H9 (cell line): ENCODE results near the gene GP1BA. TPM values are rescaled to one million over a fixed set of nuclear protein-coding genes. Genes with fewer than 3 reads are reported as not detected.
A peak's percentile ranks its signal among the peaks of the same experiment; 100 is the strongest.

Experiments used
- DNase-seq: peaks from one replicate; pipeline ENCODE4 v3.0.0-alpha.2; 2017
- H2AFZ ChIP-seq: one replicate; pipeline ENCODE4 v1.6.1; 2013; ENCODE audit warnings: mild to moderate bottlenecking, low read length, control low read depth, moderate library complexity
- H2AK5ac ChIP-seq: 2 replicates; pipeline ENCODE4 v1.6.1; 2013; ENCODE audit warnings: low read length, control low read depth, mixed read lengths; ENCODE audit not compliant: insufficient read length
- H2BK120ac ChIP-seq: one replicate; pipeline ENCODE4 v1.6.1; 2013; ENCODE audit warnings: low read depth, mild to moderate bottlenecking, low read length, control low read depth, inconsistent platforms; ENCODE audit not compliant: poor library complexity, severe bottlenecking
- H2BK12ac ChIP-seq: 2 replicates; pipeline ENCODE4 v1.6.1; 2013; ENCODE audit warnings: low read length, control low read depth, mixed read lengths, low read depth; ENCODE audit not compliant: insufficient read length
- H2BK15ac ChIP-seq: 2 replicates; pipeline ENCODE4 v1.6.1; 2013; ENCODE audit warnings: low read depth, low read length, control low read depth
- H2BK20ac ChIP-seq: one replicate; pipeline ENCODE4 v1.6.1; 2013; ENCODE audit warnings: low read depth, mild to moderate bottlenecking, low read length, control low read depth, inconsistent platforms; ENCODE audit not compliant: poor library complexity, severe bottlenecking
- H2BK5ac ChIP-seq: 2 replicates; pipeline ENCODE4 v1.6.1; 2013; ENCODE audit warnings: low read length, control low read depth, mixed read lengths; ENCODE audit not compliant: insufficient read length
- H3K14ac ChIP-seq: 2 replicates; pipeline ENCODE4 v1.6.1; 2013; ENCODE audit warnings: low read length, control low read depth; ENCODE audit not compliant: insufficient read depth
- H3K18ac ChIP-seq: 2 replicates; pipeline ENCODE4 v1.6.1; 2013; ENCODE audit warnings: low read depth, mild to moderate bottlenecking, mixed read lengths, low read length, control low read depth; ENCODE audit not compliant: insufficient read length
- H3K23ac ChIP-seq: 2 replicates; pipeline ENCODE4 v1.6.1; 2013; ENCODE audit warnings: low read length, control low read depth, mixed read lengths, low read depth; ENCODE audit not compliant: insufficient read length
- H3K23me2 ChIP-seq: 2 replicates; pipeline ENCODE4 v1.6.1; 2013; ENCODE audit warnings: low read depth, mild to moderate bottlenecking, mixed read lengths, low read length, control low read depth; ENCODE audit not compliant: insufficient read length, poor library complexity, severe bottlenecking
- H3K27ac ChIP-seq: 2 replicates; pipeline ENCODE4 v1.5.1; 2013; ENCODE audit warnings: low read length, control low read depth, mixed read lengths, low read depth; ENCODE audit not compliant: insufficient read length
- H3K27me3 ChIP-seq: 2 replicates; pipeline ENCODE4 v1.6.1; 2013; ENCODE audit warnings: low read length, control low read depth, inconsistent platforms; ENCODE audit not compliant: insufficient read depth
- H3K4ac ChIP-seq: 2 replicates; pipeline ENCODE4 v1.6.1; 2013; ENCODE audit warnings: low read depth, mild to moderate bottlenecking, control low read depth, inconsistent platforms, low read length, moderate library complexity
- H3K4me1 ChIP-seq: 2 replicates; pipeline ENCODE4 v1.6.1; 2013; ENCODE audit warnings: low read length, control low read depth, inconsistent platforms; ENCODE audit not compliant: insufficient read depth
- H3K4me2 ChIP-seq: 2 replicates; pipeline ENCODE4 v1.6.1; 2013; ENCODE audit warnings: low read length, control low read depth, mixed read lengths; ENCODE audit not compliant: insufficient read length, insufficient read depth
- H3K56ac ChIP-seq: 2 replicates; pipeline ENCODE4 v1.6.1; 2013; ENCODE audit warnings: low read depth, mild to moderate bottlenecking, mixed read lengths, low read length, control low read depth; ENCODE audit not compliant: insufficient read length
- H3K79me1 ChIP-seq: 2 replicates; pipeline ENCODE4 v1.6.1; 2013; ENCODE audit warnings: low read depth, mild to moderate bottlenecking, moderate library complexity, low read length, control low read depth, inconsistent platforms; ENCODE audit not compliant: insufficient read depth, poor library complexity, severe bottlenecking
- H3K79me2 ChIP-seq: 2 replicates; pipeline ENCODE4 v1.6.1; 2013; ENCODE audit warnings: low read length, control low read depth, inconsistent platforms; ENCODE audit not compliant: insufficient read depth
- H3K9ac ChIP-seq: 2 replicates; pipeline ENCODE4 v1.6.1; 2013; ENCODE audit warnings: low read length, control low read depth, mixed read lengths; ENCODE audit not compliant: insufficient read length; ENCODE audit errors: extremely low read depth
- H3K9me3 ChIP-seq: one replicate; pipeline ENCODE4 v1.6.1; 2013; ENCODE audit warnings: low read depth, low read length, inconsistent platforms; ENCODE audit not compliant: control insufficient read depth
- H3T11ph ChIP-seq: one replicate; pipeline ENCODE4 v1.6.1; 2013; ENCODE audit warnings: mild to moderate bottlenecking, low read length, control low read depth, inconsistent platforms
- H4K20me1 ChIP-seq: one replicate; pipeline ENCODE4 v1.6.1; 2013; ENCODE audit not compliant: control insufficient read depth, insufficient read length, insufficient read depth
- H4K5ac ChIP-seq: 2 replicates; pipeline ENCODE4 v1.6.1; 2013; ENCODE audit warnings: low read depth, mild to moderate bottlenecking, mixed read lengths, low read length, control low read depth; ENCODE audit not compliant: insufficient read length
- H4K8ac ChIP-seq: replicated peaks from 2 replicates; pipeline ENCODE4 v1.6.1; 2013; ENCODE audit warnings: low read length, control low read depth, mixed read lengths, low read depth; ENCODE audit not compliant: insufficient read length
- H4K91ac ChIP-seq: 2 replicates; pipeline ENCODE4 v1.6.1; 2013; ENCODE audit warnings: low read depth, mild to moderate bottlenecking, moderate library complexity, mixed read lengths, low read length, control low read depth; ENCODE audit not compliant: insufficient read length
- H3K27ac Mint-ChIP-seq, 3 experiments: 2 replicates in 2 of 3; 3 replicates in 1 of 3; pipeline ENCODE4 v1.8.0; 2020 to 2021; ENCODE audit warnings: mixed read lengths in 3 of 3, mild to moderate bottlenecking in 1 of 3, moderate library complexity in 1 of 3
- H3K27me3 Mint-ChIP-seq: 2 replicates; pipeline ENCODE4 v1.8.0; 2021; ENCODE audit warnings: low read depth, mild to moderate bottlenecking, moderate library complexity, mixed read lengths
- H3K36me3 Mint-ChIP-seq, 3 experiments: 2 replicates in 2 of 3; 3 replicates in 1 of 3; pipeline ENCODE4 v1.8.0; 2020 to 2021; ENCODE audit warnings: low read depth in 3 of 3, mixed read lengths in 3 of 3; ENCODE audit not compliant: insufficient read depth in 1 of 3
- H3K4me1 Mint-ChIP-seq, 2 experiments: 2 replicates each; pipeline ENCODE4 v1.8.0; 2020; ENCODE audit warnings: mixed read lengths in 2 of 2
- H3K4me3 Mint-ChIP-seq, 2 experiments: 2 replicates in 1 of 2; 3 replicates in 1 of 2; pipeline ENCODE4 v1.8.0; 2020 to 2021; ENCODE audit warnings: mild to moderate bottlenecking in 2 of 2, mixed read lengths in 2 of 2, moderate library complexity in 1 of 2
- H3K9me3 Mint-ChIP-seq, 2 experiments: 2 replicates in 1 of 2; 3 replicates in 1 of 2; pipeline ENCODE4 v1.8.0; 2020; ENCODE audit warnings: mild to moderate bottlenecking in 2 of 2, mixed read lengths in 2 of 2, moderate library complexity in 1 of 2
- CTCF ChIP-seq: fragments of 200-600 bp; sonication (generic); conservative IDR thresholded peaks from 3 replicates; pipeline ENCODE4 v1.8.0; 2021; ENCODE audit warnings: antibody characterized with exemption, mild to moderate bottlenecking
- WGBS: extraction: QIAGEN DNeasy Blood & Tissue Kit; methylation state at CpG from one replicate; pipeline ENCODE4 v1.1.7; 2013; ENCODE audit warnings: missing lambda C conversion rate, low lambda C conversion rate, mixed read lengths; ENCODE audit not compliant: insufficient read length; ENCODE audit errors: extremely low coverage; 5-methylcytosine and 5-hydroxymethylcytosine counted together
- total RNA-seq: library from RNA; stranded (reverse); gene quantifications from 2 replicates; pipeline ENCODE4 v1.2.1, GENCODE V29; 2021

The GP1BA gene
- total RNA-seq, 1 experiment from 2014 or later = not detected

GRCh38 chr17:4956493-4957061 is 24.5 kb downstream of the GP1BA start:
- H3K27ac ChIP-seq = no peak overlapping the region
- H3K14ac ChIP-seq = no peak overlapping the region
- H3K79me2 ChIP-seq = no peaks in the 10 kb centered on the region; the same call in 1 of the 2 replicates
- DNase-seq = peak; percentile 86
- no peak overlapping the region for H2BK15ac ChIP-seq
- peaks cover 28 to 29% of the 10 kb centered on the region in 2 experiments for H3K4me1 Mint-ChIP-seq
- no peak overlapping the region for H2BK12ac ChIP-seq
- H2BK20ac ChIP-seq = no peak overlapping the region
- H3K56ac ChIP-seq = no peak overlapping the region
- no peak overlapping the region for H2BK5ac ChIP-seq
- H3K4me2 ChIP-seq = no peak overlapping the region
- H3K9me3 ChIP-seq = no peaks in the 10 kb centered on the region
- H3K9ac ChIP-seq = no peak overlapping the region
- no peak overlapping the region for H3K27ac Mint-ChIP-seq
- peaks cover 3% of the 10 kb centered on the region; the same call in 1 of the 2 replicates for H3K4me1 ChIP-seq
- no peaks in the 10 kb centered on the region; the same call in 1 of the 2 replicates for H3K27me3 Mint-ChIP-seq
- H2AK5ac ChIP-seq = no peak overlapping the region
- no peak overlapping the region for H2BK120ac ChIP-seq
- peak; percentile 71 for TF ChIP-seq CTCF
- H4K5ac ChIP-seq = no peak overlapping the region
- peaks cover 9 to 28% (median 22%) of the 10 kb centered on the region in 3 experiments; a peak in 6 of 7 replicates for H3K36me3 Mint-ChIP-seq
- H3K23me2 ChIP-seq = no peaks in the 10 kb centered on the region
- no peaks in the 10 kb centered on the region for H4K20me1 ChIP-seq
- no peaks in the 10 kb centered on the region for H3K79me1 ChIP-seq
- no peak overlapping the region for H2AFZ ChIP-seq
- H4K8ac ChIP-seq = no peak overlapping the region
- H3K4ac ChIP-seq = no peak overlapping the region
- no peak overlapping the region for H3T11ph ChIP-seq
- no peak overlapping the region for H4K91ac ChIP-seq
- H3K27me3 ChIP-seq = no peaks in the 10 kb centered on the region
- H3K18ac ChIP-seq = no peak overlapping the region
- no peak overlapping the region for H3K4me3 Mint-ChIP-seq
- no peak overlapping the region for H3K23ac ChIP-seq
- WGBS = no CpG with 5 or more reads among the region's 10 CpGs
- no peaks in the 10 kb centered on the region for H3K9me3 Mint-ChIP-seq
